Smooth muscle cell (in vitro differentiated cells): Measurements from ENCODE around the gene DNAI4. TPM values are rescaled to one million over a fixed set of nuclear protein-coding genes. Genes with fewer than 3 reads are reported as not detected.

Experiments
- DNase-seq: peaks from one replicate; lab custom pipeline; 2025; ENCODE audit not compliant: unreplicated experiment; lab: John Stamatoyannopoulos, UW
- H2AFZ ChIP-seq: fragments of 200-600 bp; sonication (generic); 2 replicates; pipeline ENCODE4 v1.6.0; 2016; ENCODE audit warnings: antibody characterized with exemption, low read depth, mild to moderate bottlenecking
- H3F3A ChIP-seq: fragments of 200-600 bp; sonication (generic); 2 replicates; pipeline ENCODE4 v1.6.0; 2017; ENCODE audit warnings: antibody characterized with exemption, low read depth
- H3K27ac ChIP-seq: fragments of 200-600 bp; sonication (generic); 2 replicates; pipeline ENCODE4 v1.5.1; 2016; ENCODE audit warnings: low read depth, mild to moderate bottlenecking
- H3K27me3 ChIP-seq: fragments of 200-600 bp; sonication (generic); 2 replicates; pipeline ENCODE4 v1.6.1; 2016; ENCODE audit warnings: low read depth, mild to moderate bottlenecking
- H3K36me3 ChIP-seq: fragments of 200-600 bp; sonication (generic); 2 replicates; pipeline ENCODE4 v1.5.1; 2016; ENCODE audit warnings: low read depth
- H3K4me1 ChIP-seq: fragments of 200-600 bp; sonication (generic); 2 replicates; pipeline ENCODE4 v1.5.1; 2016; ENCODE audit warnings: low read depth
- H3K4me2 ChIP-seq: fragments of 200-600 bp; sonication (generic); 2 replicates; pipeline ENCODE4 v1.6.0; 2016; ENCODE audit warnings: mild to moderate bottlenecking
- H3K4me3 ChIP-seq: fragments of 200-600 bp; sonication (generic); 2 replicates; pipeline ENCODE4 v1.5.1; 2016; ENCODE audit warnings: mild to moderate bottlenecking
- H3K79me2 ChIP-seq: fragments of 200-600 bp; sonication (generic); 2 replicates; pipeline ENCODE4 v1.6.0; 2016; ENCODE audit warnings: low read depth, mild to moderate bottlenecking
- H3K9ac ChIP-seq: fragments of 200-600 bp; sonication (generic); 2 replicates; pipeline ENCODE4 v1.6.0; 2016; ENCODE audit warnings: low read depth
- H3K9me3 ChIP-seq: fragments of 200-600 bp; sonication (generic); replicated peaks from 2 replicates; pipeline ENCODE4 v1.5.1; 2016; ENCODE audit warnings: low read depth
- H4K20me1 ChIP-seq: fragments of 200-600 bp; sonication (generic); 2 replicates; pipeline ENCODE4 v1.6.0; 2016; ENCODE audit warnings: low read depth
- CTCF ChIP-seq: fragments of 200-600 bp; sonication (generic); IDR thresholded peaks from 2 replicates; pipeline ENCODE4 v1.5.1; 2017; ENCODE audit warnings: borderline replicate concordance, mild to moderate bottlenecking, antibody characterized with exemption; ENCODE audit not compliant: insufficient read depth, poor library complexity, severe bottlenecking
- WGBS: methylation state at CpG from one replicate; pipeline ENCODE4 v1.1.7; 2016; ENCODE audit warnings: low lambda C conversion rate; 5-methylcytosine and 5-hydroxymethylcytosine counted together
- polyA plus RNA-seq: library from polyadenylated mRNA; unstranded; fragments of >200 nt; fragmentation: Nextera tagmentation; extraction: Ambion mirVana; gene quantifications from 2 replicates; pipeline ENCODE4 v1.2.1, GENCODE V29; 2016
- total RNA-seq: library from RNA; depleted of rRNA; stranded (reverse); fragments of >200 nt; gene quantifications from 2 replicates; pipeline ENCODE4 v1.2.3, GENCODE V29; 2014

DNAI4 gene
- total and polyA plus RNA-seq, 2 experiments from 2014 or later = 0.63 to 2.2 TPM

- 92% methylated on average over 3 of the region's 3 CpGs for WGBS
- H4K20me1 ChIP-seq = no peaks in the 10 kb centered on the region
- H3K4me2 ChIP-seq = no peak overlapping the region
- H3K4me3 ChIP-seq = no peak overlapping the region
- H3K9ac ChIP-seq = no peak overlapping the region
- H3F3A ChIP-seq = no peaks in the 10 kb centered on the region
- no peak overlapping the region for H3K27ac ChIP-seq
- H3K9me3 ChIP-seq = no peaks in the 10 kb centered on the region
- H3K79me2 ChIP-seq = no peaks in the 10 kb centered on the region
- no peak overlapping the region for H2AFZ ChIP-seq
- H3K4me1 ChIP-seq = no peaks in the 10 kb centered on the region
- H3K27me3 ChIP-seq = no peaks in the 10 kb centered on the region
- DNase-seq = no peak
- no peak for TF ChIP-seq CTCF
- H3K36me3 ChIP-seq = no peaks in the 10 kb centered on the region
These were observed 30.9 kb downstream of the DNAI4 start for GRCh38 chr1:66893712-66894111.

- H3K36me3 ChIP-seq = no peaks in the 10 kb centered on the region
- no peak overlapping the region for H3K27ac ChIP-seq
- H4K20me1 ChIP-seq = no peaks in the 10 kb centered on the region
- H3K27me3 ChIP-seq = no peaks in the 10 kb centered on the region
- no peaks in the 10 kb centered on the region for H3K9me3 ChIP-seq
- H3F3A ChIP-seq = no peaks in the 10 kb centered on the region
- no peak overlapping the region for H3K9ac ChIP-seq
- H3K4me2 ChIP-seq = no peak overlapping the region
- no peak overlapping the region for H2AFZ ChIP-seq
- H3K4me3 ChIP-seq = no peak overlapping the region
- 93% methylated on average over 1 of the region's 1 CpG for WGBS
- H3K4me1 ChIP-seq = no peaks in the 10 kb centered on the region
- DNase-seq = no peak
- no peak for TF ChIP-seq CTCF
- no peaks in the 10 kb centered on the region for H3K79me2 ChIP-seq
These were observed 34.0 kb downstream of the DNAI4 start for GRCh38 chr1:66890621-66891020.

- Histone ChIP-seq H3K36me3 (no peaks in the 10 kb centered on the region), H3K9me3 (no peaks in the 10 kb centered on the region), H3K4me2 (no peak overlapping the region), H2AFZ (no peak overlapping the region), H3K27ac (no peak overlapping the region), H3K79me2 (no peaks in the 10 kb centered on the region), H3K9ac (no peak overlapping the region), H3K4me1 (no peaks in the 10 kb centered on the region), H3F3A (no peaks in the 10 kb centered on the region), H3K27me3 (no peaks in the 10 kb centered on the region), H4K20me1 (no peaks in the 10 kb centered on the region), H3K4me3 (no peak overlapping the region)
- DNase-seq = no peak
- no peak for TF ChIP-seq CTCF
- 100% methylated on average over 1 of the region's 1 CpG for WGBS
These were observed 35.6 kb downstream of the DNAI4 start for GRCh38 chr1:66889030-66889429.

GRCh38 chr1:66876664-66877063 is 48.0 kb downstream of the DNAI4 start:
- 90% methylated on average over 1 of the region's 1 CpG for WGBS
- no peak overlapping the region for H3K4me3 ChIP-seq
- no peak overlapping the region for H3K4me2 ChIP-seq
- H4K20me1 ChIP-seq = no peaks in the 10 kb centered on the region
- no peak overlapping the region for H2AFZ ChIP-seq
- no peak overlapping the region for H3K9ac ChIP-seq
- no peak for TF ChIP-seq CTCF
- no peaks in the 10 kb centered on the region for H3K27me3 ChIP-seq
- no peaks in the 10 kb centered on the region for H3K4me1 ChIP-seq
- no peak overlapping the region for H3K27ac ChIP-seq
- DNase-seq = no peak
- no peaks in the 10 kb centered on the region for H3K9me3 ChIP-seq
- no peaks in the 10 kb centered on the region for H3K36me3 ChIP-seq
- no peaks in the 10 kb centered on the region for H3K79me2 ChIP-seq
- no peaks in the 10 kb centered on the region for H3F3A ChIP-seq
